Cardiac fibroblast (primary cell): ENCODE results near the gene TOX2.

Experiments used
- DNase-seq, 2 donors: peaks; one replicate each; pipeline versions ENCODE4 v3.0.0 to v3.0.0-alpha.2; 2010; ENCODE audit warnings: low read depth in 2 of 2
- H3K4me3 ChIP-seq, 2 donors: replicated peaks in 1 of 2; 1 replicate in 1 of 2; 2 replicates in 1 of 2; pipeline ENCODE4 v1.5.1; 2011; ENCODE audit warnings: low read depth in 2 of 2, low read length in 2 of 2, mild to moderate bottlenecking in 2 of 2, moderate library complexity in 1 of 2
- CTCF ChIP-seq: IDR thresholded peaks from one replicate; pipeline ENCODE4 v1.5.1; 2011; ENCODE audit warnings: low read depth, mild to moderate bottlenecking, low read length, inconsistent platforms

Gene TOX2

GRCh38 chr20:43996240-43996930 is 81.7 kb downstream of the TOX2 start:
- no peak for TF ChIP-seq CTCF
- H3K4me3 ChIP-seq = no peak overlapping the region
- DNase-seq = no peak

GRCh38 chr20:43999848-44000247 is 85.2 kb downstream of the TOX2 start:
- H3K4me3 ChIP-seq = no peak overlapping the region
- DNase-seq = no peak
- no peak for TF ChIP-seq CTCF

GRCh38 chr20:44001667-44002596 is 87.3 kb downstream of the TOX2 start:
- H3K4me3 ChIP-seq = no peak overlapping the region
- DNase-seq = no peak
- TF ChIP-seq CTCF = no peak

- no peak overlapping the region for H3K4me3 ChIP-seq
- TF ChIP-seq CTCF = no peak
- no peak for DNase-seq
These were observed 88.2 kb downstream of the TOX2 start for GRCh38 chr20:44002861-44003260.

GRCh38 chr20:44003609-44004008 is 89.0 kb downstream of the TOX2 start:
- no peak overlapping the region for H3K4me3 ChIP-seq
- no peak for DNase-seq
- no peak for TF ChIP-seq CTCF

- no peak for DNase-seq
- H3K4me3 ChIP-seq = no peak overlapping the region
- TF ChIP-seq CTCF = no peak
These were observed 89.8 kb downstream of the TOX2 start for GRCh38 chr20:44004306-44004915.
